ENCODE data around the gene TTLL10.

DNA sequence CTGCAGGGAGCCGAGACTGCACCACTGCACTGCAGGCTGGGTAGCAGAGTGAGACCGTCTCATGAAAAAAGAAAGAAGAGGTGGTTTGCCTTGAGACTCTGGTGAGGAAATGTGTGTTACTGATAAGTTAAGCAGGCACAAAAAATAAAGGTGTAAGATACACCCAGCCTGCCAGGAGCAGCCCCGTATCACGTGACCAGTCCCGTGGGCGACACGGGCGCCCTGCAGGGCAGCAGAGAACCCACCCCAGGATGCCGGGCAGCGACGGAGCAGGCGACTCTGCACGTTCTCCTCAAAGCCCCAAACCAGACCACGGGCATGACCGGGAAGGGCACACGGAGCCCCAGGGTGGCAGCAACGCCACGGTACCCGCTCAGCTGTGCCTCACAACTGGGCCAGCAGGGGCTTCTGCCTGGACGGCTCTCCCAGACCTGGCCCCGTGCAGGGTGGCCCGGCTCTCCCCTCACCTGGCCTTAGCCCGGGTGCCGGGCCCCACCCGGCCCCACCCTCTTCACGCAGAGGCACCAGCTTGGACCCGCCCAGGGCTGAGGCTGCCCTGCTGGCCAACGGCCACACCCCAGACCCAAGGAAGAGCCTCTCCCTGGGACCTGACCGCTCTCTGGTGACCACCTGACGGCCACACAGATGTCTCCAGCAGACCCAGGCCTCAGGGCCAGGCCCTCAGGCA, 48.4 kb downstream of the TTLL10 start:
- TF ChIP-seq, protein P1, sequence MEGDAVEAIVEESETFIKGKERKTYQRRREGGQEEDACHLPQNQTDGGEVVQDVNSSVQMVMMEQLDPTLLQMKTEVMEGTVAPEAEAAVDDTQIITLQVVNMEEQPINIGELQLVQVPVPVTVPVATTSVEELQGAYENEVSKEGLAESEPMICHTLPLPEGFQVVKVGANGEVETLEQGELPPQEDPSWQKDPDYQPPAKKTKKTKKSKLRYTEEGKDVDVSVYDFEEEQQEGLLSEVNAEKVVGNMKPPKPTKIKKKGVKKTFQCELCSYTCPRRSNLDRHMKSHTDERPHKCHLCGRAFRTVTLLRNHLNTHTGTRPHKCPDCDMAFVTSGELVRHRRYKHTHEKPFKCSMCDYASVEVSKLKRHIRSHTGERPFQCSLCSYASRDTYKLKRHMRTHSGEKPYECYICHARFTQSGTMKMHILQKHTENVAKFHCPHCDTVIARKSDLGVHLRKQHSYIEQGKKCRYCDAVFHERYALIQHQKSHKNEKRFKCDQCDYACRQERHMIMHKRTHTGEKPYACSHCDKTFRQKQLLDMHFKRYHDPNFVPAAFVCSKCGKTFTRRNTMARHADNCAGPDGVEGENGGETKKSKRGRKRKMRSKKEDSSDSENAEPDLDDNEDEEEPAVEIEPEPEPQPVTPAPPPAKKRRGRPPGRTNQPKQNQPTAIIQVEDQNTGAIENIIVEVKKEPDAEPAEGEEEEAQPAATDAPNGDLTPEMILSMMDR (IDR thresholded peaks at IDR 0.05; ENCODE audit: low read depth, low read length, missing input control), result no peak
- TF ChIP-seq, protein P2, sequence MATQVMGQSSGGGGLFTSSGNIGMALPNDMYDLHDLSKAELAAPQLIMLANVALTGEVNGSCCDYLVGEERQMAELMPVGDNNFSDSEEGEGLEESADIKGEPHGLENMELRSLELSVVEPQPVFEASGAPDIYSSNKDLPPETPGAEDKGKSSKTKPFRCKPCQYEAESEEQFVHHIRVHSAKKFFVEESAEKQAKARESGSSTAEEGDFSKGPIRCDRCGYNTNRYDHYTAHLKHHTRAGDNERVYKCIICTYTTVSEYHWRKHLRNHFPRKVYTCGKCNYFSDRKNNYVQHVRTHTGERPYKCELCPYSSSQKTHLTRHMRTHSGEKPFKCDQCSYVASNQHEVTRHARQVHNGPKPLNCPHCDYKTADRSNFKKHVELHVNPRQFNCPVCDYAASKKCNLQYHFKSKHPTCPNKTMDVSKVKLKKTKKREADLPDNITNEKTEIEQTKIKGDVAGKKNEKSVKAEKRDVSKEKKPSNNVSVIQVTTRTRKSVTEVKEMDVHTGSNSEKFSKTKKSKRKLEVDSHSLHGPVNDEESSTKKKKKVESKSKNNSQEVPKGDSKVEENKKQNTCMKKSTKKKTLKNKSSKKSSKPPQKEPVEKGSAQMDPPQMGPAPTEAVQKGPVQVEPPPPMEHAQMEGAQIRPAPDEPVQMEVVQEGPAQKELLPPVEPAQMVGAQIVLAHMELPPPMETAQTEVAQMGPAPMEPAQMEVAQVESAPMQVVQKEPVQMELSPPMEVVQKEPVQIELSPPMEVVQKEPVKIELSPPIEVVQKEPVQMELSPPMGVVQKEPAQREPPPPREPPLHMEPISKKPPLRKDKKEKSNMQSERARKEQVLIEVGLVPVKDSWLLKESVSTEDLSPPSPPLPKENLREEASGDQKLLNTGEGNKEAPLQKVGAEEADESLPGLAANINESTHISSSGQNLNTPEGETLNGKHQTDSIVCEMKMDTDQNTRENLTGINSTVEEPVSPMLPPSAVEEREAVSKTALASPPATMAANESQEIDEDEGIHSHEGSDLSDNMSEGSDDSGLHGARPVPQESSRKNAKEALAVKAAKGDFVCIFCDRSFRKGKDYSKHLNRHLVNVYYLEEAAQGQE (IDR thresholded peaks at IDR 0.05), result no peak

All from liver (tissue), 2 donors.